Karpas-422 (cell line): ENCODE data around the gene SPON1. TPM values are rescaled to one million over a fixed set of nuclear protein-coding genes. Genes with fewer than 3 reads are reported as not detected.
"Not testable (repeated sequence)": the region's sequence is repeated elsewhere in the genome, so short reads cannot be mapped to it uniquely, and the experiment has no call there.

Experiments used
- DNase-seq: peaks from one replicate; pipeline ENCODE4 v3.0.0-alpha.2; 2015
- H2AFZ ChIP-seq: fragments of 200-600 bp; sonication (generic); 2 replicates; pipeline ENCODE4 v1.6.1; 2014; ENCODE audit warnings: antibody characterized with exemption, low read length, mixed read lengths
- H3K27ac ChIP-seq: fragments of 200-600 bp; sonication (generic); 2 replicates; pipeline ENCODE4 v1.5.1; 2014; ENCODE audit warnings: mild to moderate bottlenecking, low read length, moderate library complexity
- H3K27me3 ChIP-seq: fragments of 200-600 bp; sonication (generic); 2 replicates; pipeline ENCODE4 v1.6.1; 2014; ENCODE audit warnings: low read length, mixed read lengths
- H3K36me3 ChIP-seq: fragments of 200-600 bp; sonication (generic); 2 replicates; pipeline ENCODE4 v1.6.1; 2014; ENCODE audit warnings: low read length, mixed read lengths; ENCODE audit not compliant: insufficient read depth
- H3K4me1 ChIP-seq: fragments of 200-600 bp; sonication (generic); 2 replicates; pipeline ENCODE4 v1.6.1; 2014; ENCODE audit warnings: mild to moderate bottlenecking, low read length, mixed read lengths
- H3K4me2 ChIP-seq: fragments of 200-600 bp; sonication (generic); 2 replicates; pipeline ENCODE4 v1.6.1; 2014; ENCODE audit warnings: low read length, low read depth, mild to moderate bottlenecking; ENCODE audit not compliant: poor library complexity, severe bottlenecking
- H3K4me3 ChIP-seq: fragments of 200-600 bp; sonication (generic); 2 replicates; pipeline ENCODE4 v1.5.1; 2014; ENCODE audit warnings: mild to moderate bottlenecking, antibody characterized with exemption, low read length, mixed read lengths
- H3K79me2 ChIP-seq: fragments of 200-600 bp; sonication (generic); 2 replicates; pipeline ENCODE4 v1.6.1; 2014; ENCODE audit warnings: mild to moderate bottlenecking, low read length, mixed read lengths
- H3K9ac ChIP-seq: fragments of 200-600 bp; sonication (generic); 2 replicates; pipeline ENCODE4 v1.6.0; 2014; ENCODE audit warnings: low read length
- H3K9me2 ChIP-seq: fragments of 200-600 bp; sonication (generic), shearing (Covaris generic); replicated peaks from 2 replicates; pipeline ENCODE4 v1.6.0; 2014; ENCODE audit warnings: mild to moderate bottlenecking, low read length, moderate library complexity; ENCODE audit not compliant: insufficient read depth
- H3K9me3 ChIP-seq: fragments of 300-700, 200-600 bp; sonication (generic); 2 replicates; pipeline ENCODE4 v1.6.1; 2014; ENCODE audit warnings: low read length, mixed read lengths
- H4K20me1 ChIP-seq: fragments of 200-600 bp; sonication (generic); 2 replicates; pipeline ENCODE4 v1.6.1; 2014; ENCODE audit warnings: mild to moderate bottlenecking, antibody characterized with exemption, low read length, low read depth; ENCODE audit not compliant: insufficient read depth
- total RNA-seq: library from RNA; depleted of rRNA; stranded (reverse); fragments of >200 nt; shearing (Covaris generic); gene quantifications from 2 replicates; pipeline ENCODE4 v1.2.3, GENCODE V29; 2014; ENCODE audit warnings: low replicate concordance

Gene SPON1
- total RNA-seq, 1 experiment from 2014 or later, result not detected

DNA sequence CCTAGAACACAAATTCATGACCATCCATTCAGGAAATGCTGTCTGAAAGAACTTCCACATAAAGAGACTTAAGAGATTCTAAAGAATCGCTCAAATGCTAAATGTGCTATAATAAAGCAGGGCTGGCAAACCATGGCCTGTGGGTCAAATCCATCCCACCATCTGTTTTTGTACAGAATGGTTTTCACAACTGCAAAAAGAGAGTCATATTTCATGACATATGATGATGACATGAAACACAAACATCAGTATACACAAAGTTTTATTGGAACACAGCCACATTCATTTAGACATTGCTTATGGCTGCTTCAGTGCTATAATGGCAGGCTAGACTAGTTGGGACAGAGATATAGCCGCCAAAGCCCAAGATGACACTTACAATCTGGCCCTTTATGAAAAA, 311.4 kb downstream of the SPON1 start:
- DNase-seq, result no peak
- Histone ChIP-seq H3K9me2 (no peaks in the 10 kb centered on the region), H3K9me3 (no peaks in the 10 kb centered on the region), H3K36me3 (no peaks in the 10 kb centered on the region), H3K4me1 (no peaks in the 10 kb centered on the region; the same call in 1 of the 2 replicates), H3K9ac (no peak overlapping the region), H2AFZ (no peak overlapping the region), H3K4me3 (no peak overlapping the region), H3K27me3 (no peaks in the 10 kb centered on the region), H4K20me1 (no peaks in the 10 kb centered on the region), H3K79me2 (no peaks in the 10 kb centered on the region), H3K27ac (no peak overlapping the region), H3K4me2 (no peak overlapping the region)

DNA sequence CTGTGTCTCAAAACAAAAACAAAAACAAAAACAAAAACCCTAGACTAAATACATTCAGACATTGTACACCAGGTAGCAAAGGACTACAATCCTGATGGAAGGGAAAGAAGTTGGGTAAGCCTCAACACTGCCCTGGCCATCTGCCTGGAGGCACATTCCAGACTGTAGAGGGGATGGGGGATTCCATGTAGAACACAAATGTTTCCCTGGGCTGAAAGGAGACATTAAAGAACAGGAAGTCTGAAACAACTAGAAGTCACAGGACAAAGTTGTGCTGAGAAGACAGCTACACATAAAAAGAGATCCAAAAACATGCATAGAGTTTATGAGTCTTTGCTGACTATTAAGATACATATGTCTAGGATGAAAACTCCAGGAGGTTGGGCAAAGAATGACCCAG, 312.6 kb downstream of the SPON1 start:
- H3K4me3 ChIP-seq, result no peak overlapping the region

DNA sequence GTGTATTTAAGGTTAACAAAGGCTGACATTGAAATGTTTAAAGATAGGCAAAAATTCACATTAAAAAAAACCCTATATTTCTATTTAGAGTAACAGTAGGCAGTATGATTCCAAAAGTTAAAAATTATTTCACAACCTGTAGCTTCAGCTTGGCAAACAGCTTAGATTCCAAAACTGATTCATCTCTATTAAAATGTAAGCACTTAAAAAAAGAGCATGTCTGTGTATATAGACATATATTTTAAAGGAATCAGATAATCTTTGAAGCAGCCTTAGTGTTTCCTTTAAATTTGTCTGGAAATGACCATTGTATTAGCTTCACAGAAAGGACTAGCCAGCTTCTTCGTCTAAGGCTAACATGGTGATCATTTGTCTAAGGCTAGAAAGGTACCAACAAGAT, 316.3 kb downstream of the SPON1 start:
- not testable (repeated sequence) for H3K36me3 ChIP-seq, H3K4me2 ChIP-seq, DNase-seq, H3K27ac ChIP-seq, H3K9ac ChIP-seq, H3K9me3 ChIP-seq, H3K27me3 ChIP-seq, H3K4me1 ChIP-seq, H4K20me1 ChIP-seq, H3K79me2 ChIP-seq, H2AFZ ChIP-seq, H3K4me3 ChIP-seq, H3K9me2 ChIP-seq

More for the DNA sequence above, 312.6 kb downstream of the SPON1 start:
- Histone ChIP-seq H4K20me1 (no peaks in the 10 kb centered on the region), H3K27me3 (no peaks in the 10 kb centered on the region), H3K9me2 (no peaks in the 10 kb centered on the region), H3K9me3 (no peaks in the 10 kb centered on the region), H3K9ac (no peak overlapping the region), H2AFZ (no peak overlapping the region), H3K4me1 (no peaks in the 10 kb centered on the region; the same call in 1 of the 2 replicates), H3K79me2 (no peaks in the 10 kb centered on the region), H3K36me3 (no peaks in the 10 kb centered on the region), H3K4me2 (no peak overlapping the region), H3K27ac (no peak overlapping the region)
- no peak for DNase-seq

DNA sequence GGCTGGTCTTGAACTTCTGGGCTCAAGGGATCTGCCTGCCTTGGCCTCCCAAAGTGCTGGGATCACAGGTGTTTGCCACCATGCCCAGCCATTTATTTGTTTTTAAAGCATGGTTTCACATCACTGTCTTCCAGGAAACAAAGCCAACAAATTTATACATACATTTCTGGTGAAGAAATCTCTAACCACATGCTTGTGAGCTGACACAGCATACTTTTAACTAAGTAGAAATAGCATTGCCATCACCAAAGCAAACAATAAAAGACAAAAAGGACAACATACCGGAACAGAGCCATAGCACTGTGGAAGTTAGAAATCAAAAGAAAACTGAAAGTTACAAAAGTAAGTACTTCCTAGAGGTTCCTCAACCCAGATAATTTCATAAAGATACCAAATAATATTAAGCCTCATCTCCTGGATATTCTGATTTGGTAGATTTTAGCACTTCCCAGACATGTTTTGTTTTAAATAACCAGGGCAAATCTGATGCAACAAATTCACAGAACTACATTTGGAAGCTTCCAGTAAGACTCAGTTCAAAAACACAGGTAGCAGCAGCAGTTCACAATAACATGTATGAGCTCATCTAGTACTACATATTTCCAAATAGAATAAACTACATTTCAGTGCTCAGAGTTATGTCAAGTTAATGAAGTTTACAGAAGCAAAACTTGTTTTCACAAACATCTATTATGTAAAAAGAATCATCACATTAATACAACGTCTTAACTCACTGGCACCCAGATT, 325.8 kb downstream of the SPON1 start:
- Histone ChIP-seq H3K27ac (no peak overlapping the region), H3K27me3 (no peaks in the 10 kb centered on the region), H3K9me3 (no peaks in the 10 kb centered on the region), H3K9me2 (no peaks in the 10 kb centered on the region), H3K79me2 (no peaks in the 10 kb centered on the region), H3K9ac (no peak overlapping the region), H3K36me3 (no peaks in the 10 kb centered on the region), H4K20me1 (no peaks in the 10 kb centered on the region), H3K4me2 (no peak overlapping the region), H3K4me3 (no peak overlapping the region), H2AFZ (no peak overlapping the region), H3K4me1 (no peaks in the 10 kb centered on the region)
- no peak for DNase-seq

DNA sequence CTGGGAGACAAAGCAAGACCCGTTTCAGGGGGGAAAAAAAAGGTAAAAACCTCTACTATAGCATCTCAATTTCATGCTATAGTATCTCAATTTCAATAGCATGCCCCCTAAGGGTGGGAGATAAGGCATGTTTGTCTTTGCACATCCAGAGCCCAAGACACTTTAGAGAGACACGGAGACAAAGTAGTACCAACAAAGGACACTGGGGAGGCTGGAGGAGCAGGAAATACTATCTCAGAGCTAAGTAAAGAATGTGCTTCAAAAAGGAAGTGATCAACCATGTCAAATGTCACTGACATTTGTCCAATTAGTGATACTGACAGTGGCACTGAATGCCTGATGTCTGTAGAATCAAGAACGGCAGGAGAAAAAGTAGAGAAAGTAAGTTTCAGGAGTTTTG, 327.9 kb downstream of the SPON1 start:
- Histone ChIP-seq H3K27ac (no peak overlapping the region), H3K4me1 (no peaks in the 10 kb centered on the region), H3K9ac (no peak overlapping the region), H3K9me3 (no peaks in the 10 kb centered on the region), H3K27me3 (no peaks in the 10 kb centered on the region), H3K4me3 (no peak overlapping the region), H3K79me2 (no peaks in the 10 kb centered on the region), H3K4me2 (no peak overlapping the region), H2AFZ (no peak overlapping the region), H4K20me1 (no peaks in the 10 kb centered on the region), H3K36me3 (no peaks in the 10 kb centered on the region), H3K9me2 (no peaks in the 10 kb centered on the region)
- DNase-seq, result no peak

DNA sequence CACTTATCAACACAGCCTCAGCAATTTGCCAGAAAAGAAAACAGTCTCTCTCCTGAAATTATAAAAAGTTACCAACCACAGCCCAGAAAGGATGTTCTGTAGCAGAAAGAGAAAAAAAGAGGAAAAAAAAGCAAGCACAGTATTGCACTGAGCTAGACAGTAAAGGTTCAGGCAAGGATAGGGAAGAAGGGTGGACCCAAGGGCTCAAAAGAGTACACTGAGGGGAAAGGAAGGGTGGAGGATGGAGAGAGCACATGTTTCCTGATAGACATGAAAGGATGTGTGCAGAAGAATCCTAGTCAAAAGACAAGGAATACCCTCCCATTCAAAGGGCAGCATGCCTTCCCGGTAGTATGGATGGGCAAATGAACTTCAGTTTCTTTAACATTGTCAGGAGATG, 337.4 kb downstream of the SPON1 start:
- H3K36me3 ChIP-seq, result no peaks in the 10 kb centered on the region
- no peak overlapping the region for H3K27ac ChIP-seq
- DNase-seq, result no peak
- no peaks in the 10 kb centered on the region for H3K27me3 ChIP-seq
- no peaks in the 10 kb centered on the region for H3K79me2 ChIP-seq
- no peak overlapping the region for H3K9ac ChIP-seq
- H3K4me1 ChIP-seq, result no peaks in the 10 kb centered on the region
- no peak overlapping the region for H3K4me2 ChIP-seq
- H3K4me3 ChIP-seq, result no peak overlapping the region
- no peaks in the 10 kb centered on the region for H3K9me3 ChIP-seq
- H3K9me2 ChIP-seq, result no peaks in the 10 kb centered on the region
- H2AFZ ChIP-seq, result no peak overlapping the region
- H4K20me1 ChIP-seq, result no peaks in the 10 kb centered on the region

DNA sequence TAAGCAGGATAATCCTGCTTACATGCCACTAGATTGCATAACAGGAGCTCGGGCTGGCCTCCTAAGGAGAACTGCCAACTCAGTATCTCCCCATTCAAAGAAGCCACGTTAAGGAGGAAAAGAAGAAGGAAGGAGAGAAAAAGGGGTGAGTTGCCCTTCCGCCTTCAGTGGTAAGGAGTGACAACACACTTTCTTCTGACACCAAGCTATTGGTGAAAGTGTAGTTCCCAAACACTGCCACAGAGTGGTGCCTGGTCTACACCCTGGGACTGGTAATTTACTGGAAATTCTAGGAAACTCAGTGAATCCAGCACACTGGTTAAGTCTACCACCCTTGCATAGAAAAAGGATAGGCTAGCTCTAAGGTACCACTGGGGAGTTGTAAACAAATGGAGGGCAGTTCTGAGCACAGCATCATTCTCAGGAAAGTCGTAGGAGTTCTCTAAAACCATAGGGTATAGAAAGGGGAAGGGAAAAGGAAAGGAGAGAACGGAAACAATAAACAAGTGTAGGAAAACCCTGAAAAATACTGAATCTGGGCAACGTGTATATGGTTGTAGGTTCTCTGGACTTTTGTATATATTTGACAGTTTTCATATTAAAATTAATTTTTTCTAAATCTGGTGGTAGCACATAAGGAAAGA, 338.3 kb downstream of the SPON1 start:
- Histone ChIP-seq H3K4me1 (no peaks in the 10 kb centered on the region), H3K9me3 (no peaks in the 10 kb centered on the region), H3K9ac (no peak overlapping the region), H3K9me2 (no peaks in the 10 kb centered on the region), H2AFZ (no peak overlapping the region), H3K79me2 (no peaks in the 10 kb centered on the region), H4K20me1 (no peaks in the 10 kb centered on the region), H3K27ac (no peak overlapping the region), H3K36me3 (no peaks in the 10 kb centered on the region), H3K4me3 (no peak overlapping the region), H3K4me2 (no peak overlapping the region), H3K27me3 (no peaks in the 10 kb centered on the region)
- peak; percentile 68 for DNase-seq

DNA sequence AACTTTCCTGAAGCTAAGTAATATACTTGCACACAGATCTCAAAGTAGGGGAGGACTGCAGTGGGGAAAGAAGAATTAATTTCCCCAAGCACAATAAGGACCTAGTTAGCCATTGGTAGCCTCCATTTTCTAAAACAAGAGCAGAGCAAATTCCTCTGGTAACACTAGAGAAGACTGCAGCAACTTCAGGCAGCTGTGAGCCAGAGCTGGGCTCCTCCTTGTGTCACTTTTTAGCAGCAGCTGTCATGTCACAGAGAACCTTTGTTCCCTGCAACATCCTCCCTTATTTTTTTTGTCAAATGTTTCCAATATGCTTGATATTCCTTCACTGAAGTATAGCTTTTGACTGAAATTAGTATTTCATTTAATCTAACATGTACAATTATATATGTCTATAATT, 342.1 kb downstream of the SPON1 start:
- Histone ChIP-seq H3K27ac (no peak overlapping the region), H3K9me2 (no peaks in the 10 kb centered on the region), H3K9me3 (no peaks in the 10 kb centered on the region), H4K20me1 (no peaks in the 10 kb centered on the region), H3K4me1 (no peaks in the 10 kb centered on the region), H3K4me3 (no peak overlapping the region), H3K9ac (no peak overlapping the region), H3K4me2 (no peak overlapping the region), H3K79me2 (no peaks in the 10 kb centered on the region), H2AFZ (no peak overlapping the region), H3K27me3 (no peaks in the 10 kb centered on the region), H3K36me3 (no peaks in the 10 kb centered on the region)
- no peak for DNase-seq
